Measurements from ENCODE around the gene SLC6A11.

DNA sequence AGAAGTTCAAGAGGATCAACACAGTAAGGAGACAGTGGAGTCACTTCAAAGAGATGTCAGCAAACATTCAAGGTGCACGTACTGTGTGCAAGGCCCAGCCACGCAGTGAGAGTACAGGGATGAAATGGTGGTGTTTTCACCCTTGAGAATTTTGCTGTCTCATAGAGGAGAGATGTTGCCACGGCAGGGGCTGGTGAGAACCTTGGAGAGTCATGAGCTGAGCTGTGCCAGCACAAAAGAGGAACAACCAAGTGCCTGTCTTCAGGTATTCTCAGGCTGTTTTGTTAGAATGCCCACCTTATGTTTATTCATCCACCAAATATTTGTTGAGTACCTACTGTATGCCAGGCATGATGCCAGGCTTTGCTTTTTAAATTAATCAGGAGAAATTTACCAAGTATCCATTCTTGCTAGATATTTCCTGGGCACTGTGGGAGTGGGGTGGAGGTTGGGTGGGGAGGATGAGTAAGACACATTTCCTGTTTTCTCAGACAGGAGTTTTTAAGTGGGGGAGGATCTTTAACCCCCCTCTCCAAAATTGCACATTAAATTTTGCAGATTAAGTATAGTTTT, 72.6 kb downstream of the SLC6A11 start:
- TF ChIP-seq CTCF (optimal IDR thresholded peaks at IDR 0.05 in 1 of 3, IDR thresholded peaks at IDR 0.05 in 1 of 3, conservative IDR thresholded peaks at IDR 0.05 in 1 of 3; ENCODE audit: extremely low read depth in 1 of 3, insufficient read depth in 2 of 3, low read length in 3 of 3) (no peak), EZH2 (IDR thresholded peaks at IDR 0.05; ENCODE audit: low read length) (no peak)
